OCI-LY1 (cell line): ENCODE measurements around the gene STAG1.

Source experiments
- H2AFZ ChIP-seq: fragments of 200-600 bp; sonication (generic), shearing (Covaris generic); 2 replicates; pipeline ENCODE4 v1.6.0; 2014; ENCODE audit warnings: antibody characterized with exemption, mild to moderate bottlenecking, low read length
- H3F3A ChIP-seq: fragments of 200-600 bp; sonication (generic), shearing (Covaris generic); 2 replicates; pipeline ENCODE4 v1.6.0; 2014; ENCODE audit warnings: mild to moderate bottlenecking, antibody characterized with exemption, low read length, moderate library complexity; ENCODE audit not compliant: insufficient read depth
- H3K27ac ChIP-seq: fragments of 200-600 bp; sonication (generic); 2 replicates; pipeline ENCODE4 v1.5.1; 2014; ENCODE audit warnings: low read length, mixed run types, mild to moderate bottlenecking, low read depth; ENCODE audit not compliant: poor library complexity, severe bottlenecking
- H3K27me3 ChIP-seq: fragments of 200-600 bp; sonication (generic); 2 replicates; pipeline ENCODE4 v1.6.0; 2014; ENCODE audit warnings: antibody characterized with exemption, mild to moderate bottlenecking, low read length, moderate library complexity; ENCODE audit not compliant: insufficient read depth
- H3K36me3 ChIP-seq: fragments of 200-600 bp; sonication (generic); 2 replicates; pipeline ENCODE4 v1.6.1; 2014; ENCODE audit warnings: mild to moderate bottlenecking, antibody characterized with exemption, low read length, moderate library complexity, mixed read lengths; ENCODE audit not compliant: insufficient read depth
- H3K4me1 ChIP-seq: fragments of 200-600 bp; sonication (generic); 2 replicates; pipeline ENCODE4 v1.5.1; 2014; ENCODE audit warnings: mild to moderate bottlenecking, low read length, moderate library complexity; ENCODE audit not compliant: insufficient read depth, severe bottlenecking
- H3K4me2 ChIP-seq: fragments of 200-600 bp; sonication (generic), shearing (Covaris generic); 2 replicates; pipeline ENCODE4 v1.6.1; 2014; ENCODE audit warnings: low read length
- H3K4me3 ChIP-seq: fragments of 200-600 bp; sonication (generic); 2 replicates; pipeline ENCODE4 v1.5.1; 2014; ENCODE audit warnings: low read length, low read depth, mild to moderate bottlenecking, mixed read lengths; ENCODE audit not compliant: poor library complexity, severe bottlenecking
- H3K79me2 ChIP-seq: fragments of 200-600 bp; shearing (Covaris generic); 2 replicates; pipeline ENCODE4 v1.6.1; 2016; ENCODE audit warnings: mixed run types, low read length, mixed read lengths; ENCODE audit not compliant: insufficient read depth
- H3K9ac ChIP-seq: fragments of 200-600 bp; sonication (generic), shearing (Covaris generic); 2 replicates; pipeline ENCODE4 v1.6.1; 2014; ENCODE audit warnings: mild to moderate bottlenecking, low read length, mixed read lengths
- H3K9me2 ChIP-seq: fragments of 200-600 bp; sonication (generic), shearing (Covaris generic); 2 replicates; pipeline ENCODE4 v1.6.1; 2014; ENCODE audit warnings: low read depth, mild to moderate bottlenecking, low read length, mixed read lengths
- H3K9me3 ChIP-seq: fragments of 200-600 bp; shearing (Covaris generic); 2 replicates; pipeline ENCODE4 v1.6.1; 2014; ENCODE audit warnings: low read length, mixed read lengths
- H4K20me1 ChIP-seq: fragments of 200-600 bp; sonication (generic), shearing (Covaris generic); 2 replicates; pipeline ENCODE4 v1.6.0; 2016; ENCODE audit warnings: mild to moderate bottlenecking, low read length; ENCODE audit not compliant: insufficient read depth
- CTCF ChIP-seq: fragments of 200-600 bp; sonication (generic), shearing (Covaris generic); IDR thresholded peaks from 2 replicates; pipeline ENCODE4 v1.5.1; 2017; ENCODE audit warnings: mild to moderate bottlenecking, antibody characterized with exemption, low read length, moderate library complexity, mixed read lengths
- EZH2 ChIP-seq: fragments of 200-600 bp; sonication (generic), shearing (Covaris generic); IDR thresholded peaks from 2 replicates; pipeline ENCODE4 v1.8.0; 2017; ENCODE audit warnings: borderline replicate concordance, mixed run types, mild to moderate bottlenecking, antibody characterized with exemption, low read length, moderate library complexity, mixed read lengths

The STAG1 gene

DNA sequence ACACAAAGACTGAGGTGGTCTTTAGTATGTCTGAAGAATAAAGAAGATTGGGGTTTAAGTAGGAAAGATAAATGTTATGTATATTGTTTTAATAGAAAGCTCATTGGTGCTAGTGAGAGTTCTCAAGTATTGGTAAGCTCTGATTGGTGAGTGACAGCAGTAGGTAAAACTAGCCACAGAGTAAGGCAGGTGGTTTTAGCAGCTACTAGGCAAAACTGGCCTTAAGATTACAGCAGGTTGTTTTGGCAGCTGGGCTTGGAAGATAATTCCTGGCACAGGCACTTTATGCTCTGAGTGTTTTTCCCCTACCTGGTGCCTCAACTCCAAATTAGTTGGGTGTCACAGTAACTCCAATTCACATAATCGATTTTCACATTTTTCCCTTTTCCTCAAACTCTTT, 66.3 kb downstream of the STAG1 start:
- H3K27ac ChIP-seq, result no peak overlapping the region
- H2AFZ ChIP-seq, result no peak overlapping the region
- no peaks in the 10 kb centered on the region for H3K27me3 ChIP-seq
- peaks cover 61% of the 10 kb centered on the region for H3K79me2 ChIP-seq
- no peaks in the 10 kb centered on the region for H4K20me1 ChIP-seq
- no peaks in the 10 kb centered on the region for H3F3A ChIP-seq
- H3K9me3 ChIP-seq, result 0 out of 2 replicates have a peak, but pooled peaks cover 7% of the 10 kb centered on the region
- TF ChIP-seq CTCF (no peak), EZH2 (no peak)
- H3K4me2 ChIP-seq, result no peak overlapping the region
- no peaks in the 10 kb centered on the region for H3K9me2 ChIP-seq
- no peak overlapping the region for H3K4me3 ChIP-seq
- H3K9ac ChIP-seq, result no peak overlapping the region
- H3K36me3 ChIP-seq, result no peaks in the 10 kb centered on the region
- H3K4me1 ChIP-seq, result no peaks in the 10 kb centered on the region

GRCh38 chr3:136682740-136683312, 69.4 kb downstream of the STAG1 start:
- Histone ChIP-seq H3K9me2 (no peaks in the 10 kb centered on the region), H3K9ac (no peak overlapping the region), H3F3A (no peaks in the 10 kb centered on the region), H3K9me3 (0 out of 2 replicates have a peak, but pooled peaks cover 7% of the 10 kb centered on the region), H3K4me2 (no peak overlapping the region), H3K79me2 (peaks cover 78% of the 10 kb centered on the region), H3K36me3 (no peaks in the 10 kb centered on the region), H3K4me3 (no peak overlapping the region), H3K27ac (no peak overlapping the region), H3K27me3 (no peaks in the 10 kb centered on the region), H3K4me1 (no peaks in the 10 kb centered on the region), H4K20me1 (no peaks in the 10 kb centered on the region), H2AFZ (no peak overlapping the region)
- no peak for TF ChIP-seq EZH2
- no peak for TF ChIP-seq CTCF

GRCh38 chr3:136678981-136679380, 73.2 kb downstream of the STAG1 start:
- no peak overlapping the region for H2AFZ ChIP-seq
- H3K9me2 ChIP-seq, result no peaks in the 10 kb centered on the region
- H3K9ac ChIP-seq, result no peak overlapping the region
- no peaks in the 10 kb centered on the region for H3K36me3 ChIP-seq
- TF ChIP-seq CTCF (no peak), EZH2 (no peak)
- peaks cover 84% of the 10 kb centered on the region for H3K79me2 ChIP-seq
- H4K20me1 ChIP-seq, result no peaks in the 10 kb centered on the region
- no peak overlapping the region for H3K27ac ChIP-seq
- no peaks in the 10 kb centered on the region for H3F3A ChIP-seq
- 0 out of 2 replicates have a peak, but pooled peaks cover 3% of the 10 kb centered on the region for H3K9me3 ChIP-seq
- H3K27me3 ChIP-seq, result no peaks in the 10 kb centered on the region
- H3K4me3 ChIP-seq, result no peak overlapping the region
- H3K4me1 ChIP-seq, result peaks cover 10% of the 10 kb centered on the region
- no peak overlapping the region for H3K4me2 ChIP-seq
